Tibial nerve (tissue), 4 donors: ENCODE results near the gene MGAT3. TPM values are rescaled to one million over a fixed set of nuclear protein-coding genes. Genes with fewer than 3 reads are reported as not detected.

Experiments
- DNase-seq, 2 donors: peaks; one replicate each; pipeline ENCODE4 v3.0.0-alpha.2; 2019; ENCODE audit warnings: low spot score in 2 of 2
- H3K27ac ChIP-seq, 4 donors: fragments of 200-600 bp; sonication (generic) in 3 of 4; one replicate each; pipeline ENCODE4 v1.5.1; 2017 to 2019; ENCODE audit warnings: mild to moderate bottlenecking in 1 of 4
- H3K27me3 ChIP-seq, 2 donors: fragments of 200-600 bp; sonication (generic) in 1 of 2; one replicate each; pipeline versions ENCODE4 v1.5.1 to v1.6.0; 2017 to 2019
- H3K36me3 ChIP-seq, 3 donors: fragments of 200-600 bp; sonication (generic); one replicate each; pipeline ENCODE4 v1.5.1; 2018 to 2019
- H3K4me1 ChIP-seq, 4 donors: fragments of 200-600 bp; sonication (generic) in 3 of 4; one replicate each; pipeline ENCODE4 v1.5.1; 2017 to 2019
- H3K4me3 ChIP-seq, 4 donors: fragments of 200-600 bp; sonication (generic) in 3 of 4; one replicate each; pipeline ENCODE4 v1.5.1; 2017 to 2019; ENCODE audit warnings: mild to moderate bottlenecking in 1 of 4, moderate library complexity in 1 of 4
- H3K9me3 ChIP-seq, 4 donors: fragments of 200-600 bp; sonication (generic) in 3 of 4; one replicate each; pipeline ENCODE4 v1.5.1; 2017 to 2019
- CTCF ChIP-seq, 5 experiments: fragments of 200-600 bp in 3 of 5; fragments of 450-650 bp in 2 of 5; sonication (generic) in 3 of 5; IDR thresholded peaks; one replicate each; pipeline ENCODE4 v1.5.1; 2016 to 2019; ENCODE audit warnings: antibody characterized with exemption in 5 of 5, mild to moderate bottlenecking in 3 of 5, moderate library complexity in 2 of 5
- EP300 ChIP-seq, 2 donors: sonication (generic); formaldehyde crosslinking; IDR thresholded peaks; one replicate each; pipeline ENCODE4 v1.6.1; 2017; ENCODE audit warnings: antibody characterized with exemption in 2 of 2, mild to moderate bottlenecking in 1 of 2
- POLR2A ChIP-seq, 2 donors: fragments of 450-650 bp; IDR thresholded peaks; one replicate each; pipeline ENCODE4 v1.6.1; 2017; ENCODE audit warnings: antibody characterized with exemption in 2 of 2, mild to moderate bottlenecking in 2 of 2, moderate library complexity in 2 of 2
- WGBS, 2 donors: methylation state at CpG; one replicate each; pipeline ENCODE4 v1.1.5; 2018; 5-methylcytosine and 5-hydroxymethylcytosine counted together
- total RNA-seq, 4 donors: library from RNA; depleted of rRNA; stranded (reverse); fragments of >200 nt; gene quantifications; one replicate each; pipeline ENCODE4 v1.1.0, GENCODE V29; 2016

Gene MGAT3
- total RNA-seq, 4 donors from 2014 or later = 26.2 to 32.7 (median 32.2) TPM

- H3K36me3 ChIP-seq = no peaks in the 10 kb centered on the region
- TF ChIP-seq EP300 (IDR thresholded peaks at IDR 0.05) (no peak), POLR2A (IDR thresholded peaks at IDR 0.05) (no peak), CTCF (IDR thresholded peaks at IDR 0.05) (no peak)
- no peak overlapping the region for H3K4me3 ChIP-seq
- H3K9me3 ChIP-seq = no peaks in the 10 kb centered on the region
- H3K4me1 ChIP-seq = peaks cover 0 to 5% (median 0%) of the 10 kb centered on the region in 4 donors
- 70 to 77% methylated on average over 11 to 12 of the region's 13 CpGs for WGBS, 2 donors
- H3K27me3 ChIP-seq = no peaks in the 10 kb centered on the region
- peak overlapping the region in 2 of 4 donors; percentile 6 to 12 for H3K27ac ChIP-seq
- DNase-seq = no peak
Observed at GRCh38 chr22:39446239-39446721, 10.5 kb upstream of the MGAT3 start.

- no peak for DNase-seq
- TF ChIP-seq POLR2A (IDR thresholded peaks at IDR 0.05) = no peak
- TF ChIP-seq CTCF (IDR thresholded peaks at IDR 0.05) = no peak
- no peak for TF ChIP-seq EP300 (IDR thresholded peaks at IDR 0.05)
- WGBS, 2 donors = 64 to 75% methylated on average over 15 to 19 of the region's 19 CpGs
- Histone ChIP-seq H3K4me3 (no peak overlapping the region), H3K9me3 (no peaks in the 10 kb centered on the region), H3K27ac (peak overlapping the region in 1 of 4 donors; percentile 15), H3K4me1 (peaks cover 0 to 14% (median 6%) of the 10 kb centered on the region in 4 donors), H3K36me3 (no peaks in the 10 kb centered on the region), H3K27me3 (no peaks in the 10 kb centered on the region)
Observed at GRCh38 chr22:39448205-39449054, 8.4 kb upstream of the MGAT3 start.

GRCh38 chr22:39449708-39450107 is 7.1 kb upstream of the MGAT3 start:
- no peaks in the 10 kb centered on the region for H3K36me3 ChIP-seq
- no peaks in the 10 kb centered on the region for H3K9me3 ChIP-seq
- no peaks in the 10 kb centered on the region for H3K27me3 ChIP-seq

GRCh38 chr22:39450258-39450955 is 6.4 kb upstream of the MGAT3 start:
- H3K9me3 ChIP-seq = no peaks in the 10 kb centered on the region
- no peak for DNase-seq
- no peaks in the 10 kb centered on the region for H3K27me3 ChIP-seq
- H3K4me1 ChIP-seq = peaks cover 0 to 34% (median 11%) of the 10 kb centered on the region in 4 donors
- no peaks in the 10 kb centered on the region for H3K36me3 ChIP-seq
- TF ChIP-seq CTCF (IDR thresholded peaks at IDR 0.05) (no peak), EP300 (IDR thresholded peaks at IDR 0.05) (no peak), POLR2A (IDR thresholded peaks at IDR 0.05) (no peak)
- H3K27ac ChIP-seq = no peak overlapping the region
- 89 to 90% methylated on average over 13 of the region's 13 CpGs for WGBS, 2 donors
- no peak overlapping the region for H3K4me3 ChIP-seq

More at GRCh38 chr22:39449708-39450107, 7.1 kb upstream of the MGAT3 start:
- TF ChIP-seq POLR2A (IDR thresholded peaks at IDR 0.05) (no peak), CTCF (IDR thresholded peaks at IDR 0.05) (no peak), EP300 (IDR thresholded peaks at IDR 0.05) (no peak)
- no peak for DNase-seq
- Histone ChIP-seq H3K27ac (no peak overlapping the region), H3K4me3 (no peak overlapping the region), H3K4me1 (peaks cover 0 to 27% (median 10%) of the 10 kb centered on the region in 4 donors)
- WGBS, 2 donors = 92 to 93% methylated on average over 6 of the region's 6 CpGs

- TF ChIP-seq POLR2A (IDR thresholded peaks at IDR 0.05) (no peak), CTCF (IDR thresholded peaks at IDR 0.05) (no peak), EP300 (IDR thresholded peaks at IDR 0.05) (no peak)
- peak overlapping the region; percentile 56 to 95 (median 74) for H3K27ac ChIP-seq
- H3K9me3 ChIP-seq = no peaks in the 10 kb centered on the region
Observed at GRCh38 chr22:39452740-39453040, 4.1 kb upstream of the MGAT3 start.

More at GRCh38 chr22:39452740-39453040, 4.1 kb upstream of the MGAT3 start:
- Histone ChIP-seq H3K4me1 (peaks cover 0 to 48% (median 19%) of the 10 kb centered on the region in 4 donors), H3K36me3 (no peaks in the 10 kb centered on the region), H3K27me3 (peaks cover 0 to 4% of the 10 kb centered on the region in 2 donors), H3K4me3 (no peak overlapping the region)
- WGBS, 2 donors = 53 to 69% methylated on average over 6 of the region's 6 CpGs
- no peak for DNase-seq
